ENCODE measurements around the gene ZNF319. TPM values are rescaled to one million over a fixed set of nuclear protein-coding genes. Genes with fewer than 3 reads are reported as not detected.

The ZNF319 gene
- total and polyA plus RNA-seq, 2 of the 13 experiments (the other 11 are each of a cell fraction or from before 2014, with no cell fraction given) = 2.4 to 3.6 TPM

GRCh38 chr16:58024486-58025350, 24.2 kb upstream of the ZNF319 start (continued):
- TF ChIP-seq KIAA2018 (CRISPR knock-in tag; IDR thresholded peaks at IDR 0.05; ENCODE audit: borderline replicate concordance) (no peak), TAF15 (IDR thresholded peaks at IDR 0.05; ENCODE audit: low read depth, low read length, poor library complexity, severe bottlenecking) (no peak), HNF4G (IDR thresholded peaks at IDR 0.05; ENCODE audit: borderline replicate concordance, low read depth, low read length) (peak; percentile 95), HNF4G (CRISPR knock-in tag; IDR thresholded peaks at IDR 0.05; ENCODE audit: borderline replicate concordance, low read depth) (peak; percentile 96), ATF1 (CRISPR knock-in tag; IDR thresholded peaks at IDR 0.05) (no peak), ZNF207 (IDR thresholded peaks at IDR 0.05; ENCODE audit: borderline replicate concordance) (no peak), SP2 (CRISPR knock-in tag; IDR thresholded peaks at IDR 0.05) (peak; percentile 80), ZNF746 (CRISPR knock-in tag; IDR thresholded peaks at IDR 0.05) (peak; percentile 98), ZNF143 (CRISPR knock-in tag; IDR thresholded peaks at IDR 0.05) (peak; percentile 11; the same call in 1 of the 2 replicates), ZNF296 (CRISPR knock-in tag; conservative IDR thresholded peaks at IDR 0.05) (peak; percentile 99), IRF2 (CRISPR knock-in tag; IDR thresholded peaks at IDR 0.05) (peak; percentile 28; the same call in 1 of the 2 replicates), IRF1 (CRISPR knock-in tag; IDR thresholded peaks at IDR 0.05; ENCODE audit: low read depth) (no peak), AFF4 (CRISPR knock-in tag; IDR thresholded peaks at IDR 0.05) (no peak), CENPX (CRISPR knock-in tag; IDR thresholded peaks at IDR 0.05) (no peak)
- TF ChIP-seq, protein P1, sequence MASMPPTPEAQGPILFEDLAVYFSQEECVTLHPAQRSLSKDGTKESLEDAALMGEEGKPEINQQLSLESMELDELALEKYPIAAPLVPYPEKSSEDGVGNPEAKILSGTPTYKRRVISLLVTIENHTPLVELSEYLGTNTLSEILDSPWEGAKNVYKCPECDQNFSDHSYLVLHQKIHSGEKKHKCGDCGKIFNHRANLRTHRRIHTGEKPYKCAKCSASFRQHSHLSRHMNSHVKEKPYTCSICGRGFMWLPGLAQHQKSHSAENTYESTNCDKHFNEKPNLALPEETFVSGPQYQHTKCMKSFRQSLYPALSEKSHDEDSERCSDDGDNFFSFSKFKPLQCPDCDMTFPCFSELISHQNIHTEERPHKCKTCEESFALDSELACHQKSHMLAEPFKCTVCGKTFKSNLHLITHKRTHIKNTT (CRISPR knock-in tag; IDR thresholded peaks at IDR 0.05) = no peak
